Erythroblast (primary cell): Measurements from ENCODE around the gene SLC17A1.

Experiments
- DNase-seq, 2 experiments: peaks; one replicate each; lab custom pipeline; 2025; lab: John Stamatoyannopoulos, UW
- GATA1 ChIP-seq: IDR thresholded peaks from 2 replicates; pipeline ENCODE4 v1.6.1; 2011; ENCODE audit warnings: low read depth, mild to moderate bottlenecking, control low read depth, low read length, moderate library complexity
- POLR2A ChIP-seq: IDR thresholded peaks from 2 replicates; pipeline ENCODE4 v1.6.1; 2011; ENCODE audit warnings: mild to moderate bottlenecking, low read length

Gene SLC17A1

DNA sequence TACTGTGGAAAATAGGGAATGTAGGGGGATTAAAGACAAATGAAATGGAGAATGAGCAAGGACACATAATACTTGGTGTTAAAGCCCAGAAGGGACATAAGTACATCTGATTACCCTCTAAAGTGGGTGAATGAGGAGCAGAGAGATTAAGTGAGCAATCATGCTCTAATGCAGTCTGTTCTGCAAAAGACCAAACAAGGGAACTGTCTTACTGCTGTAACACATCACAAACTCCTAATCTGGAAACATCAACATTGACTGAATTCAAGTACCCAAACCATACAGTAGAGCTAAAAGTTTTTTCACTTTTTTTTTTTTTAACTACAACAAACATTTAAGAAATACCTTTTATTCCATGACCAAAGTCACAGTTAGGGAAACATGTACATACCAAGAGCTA lies 96.6 kb downstream of the SLC17A1 start:
- DNase-seq = no peak
- TF ChIP-seq POLR2A (no peak), GATA1 (no peak)
